Ectodermal cell (in vitro differentiated cells): ENCODE measurements around the gene DEFB114. TPM values are rescaled to one million over a fixed set of nuclear protein-coding genes. Genes with fewer than 3 reads are reported as not detected.

ENCODE experiments used
- H3K27ac ChIP-seq: 2 replicates; pipeline ENCODE4 v1.7.0; 2013; ENCODE audit warnings: mild to moderate bottlenecking, low read depth, low read length; ENCODE audit not compliant: insufficient read depth, poor library complexity, severe bottlenecking
- H3K27me3 ChIP-seq: 2 replicates; pipeline ENCODE4 v1.7.0; 2013; ENCODE audit warnings: mild to moderate bottlenecking, low read length; ENCODE audit not compliant: insufficient read depth, control insufficient read depth, poor library complexity, severe bottlenecking
- H3K36me3 ChIP-seq: one replicate; pipeline ENCODE4 v1.7.0; 2013; ENCODE audit warnings: low read length; ENCODE audit not compliant: control insufficient read depth, insufficient read depth
- H3K4me1 ChIP-seq: one replicate; pipeline ENCODE4 v1.7.0; 2013; ENCODE audit warnings: low read length; ENCODE audit not compliant: control insufficient read depth, insufficient read depth
- H3K4me3 ChIP-seq: 2 replicates; pipeline ENCODE4 v1.7.0; 2013; ENCODE audit warnings: low read depth, low read length, control low read depth; ENCODE audit not compliant: insufficient read depth
- H3K9me3 ChIP-seq: 2 replicates; pipeline ENCODE4 v1.7.0; 2013; ENCODE audit warnings: mild to moderate bottlenecking, low read length, moderate library complexity; ENCODE audit not compliant: control insufficient read depth
- WGBS, 2 experiments: methylation state at CpG; one replicate each; pipeline ENCODE4 v1.1.7; 2013; ENCODE audit warnings: missing lambda C conversion rate in 2 of 2; 5-methylcytosine and 5-hydroxymethylcytosine counted together
- polyA plus RNA-seq, 4 experiments: library from polyadenylated mRNA; stranded (reverse); fragments of 50-300 nt; gene quantifications; one replicate each; pipeline ENCODE4 v1.2.3, GENCODE V29; 2013

DEFB114 gene, protein sequence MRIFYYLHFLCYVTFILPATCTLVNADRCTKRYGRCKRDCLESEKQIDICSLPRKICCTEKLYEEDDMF
- not detected for polyA plus RNA-seq (2013, experiment 1 of 4)
- polyA plus RNA-seq (2013, experiment 2 of 4), result not detected
- not detected for polyA plus RNA-seq (2013, experiment 3 of 4)
- not detected for polyA plus RNA-seq (2013, experiment 4 of 4)

DNA sequence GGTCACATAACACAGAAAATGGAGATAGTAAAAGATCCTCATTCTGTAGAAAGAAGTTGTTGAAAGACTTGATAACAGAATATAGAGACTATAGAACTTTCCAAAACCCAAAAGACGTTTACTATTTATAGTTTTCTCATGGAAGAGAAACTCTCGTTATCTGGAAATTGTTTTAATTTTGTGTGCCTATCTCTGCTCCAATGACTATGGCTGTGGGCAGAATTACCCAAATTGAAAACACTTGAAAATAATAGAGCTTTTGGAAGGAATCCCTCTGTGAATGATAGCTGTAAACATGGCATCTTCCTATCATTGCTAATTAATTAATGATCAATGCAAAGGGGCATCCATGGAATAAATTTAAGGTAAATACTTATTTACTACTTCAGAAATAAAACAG is at the start of gene DEFB114:
Gene DEFB114, minus strand, starts transcription at position 101 of the 400 bp plus-strand sequence. Its CDS starts 59 bp downstream, at position 42.
- Histone ChIP-seq H3K27me3 (no peaks in the 10 kb centered on the region), H3K4me3 (no peak within 1 kb of the TSS), H3K4me1 (no peaks in the 10 kb centered on the region), H3K27ac (no peak within 1 kb of the TSS), H3K9me3 (no peaks in the 10 kb centered on the region), H3K36me3 (no peaks in the 10 kb centered on the region)
- WGBS, 2 experiments, result 82 to 100% methylated on average over 1 to 2 of the region's 2 CpGs

DNA sequence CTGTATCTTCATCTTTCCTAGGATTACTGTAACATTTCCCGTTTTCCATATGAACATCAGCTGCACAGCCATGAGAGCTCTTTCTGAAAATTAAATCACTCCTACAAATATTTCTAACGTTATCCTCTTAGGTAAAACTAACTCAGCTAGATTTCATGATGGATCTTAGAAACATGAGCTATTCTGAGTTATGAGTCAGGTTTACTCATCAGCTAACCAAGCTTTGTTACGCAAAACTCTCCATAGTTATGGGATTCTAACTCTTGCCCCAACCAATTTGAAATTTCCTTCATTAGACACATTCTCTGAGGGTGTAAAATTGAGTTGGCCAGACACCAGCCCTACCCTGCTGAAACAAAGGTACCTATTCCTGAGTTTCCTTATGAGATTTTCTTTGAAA is 43.9 kb upstream of the DEFB114 start:
- H3K4me1 ChIP-seq, result no peaks in the 10 kb centered on the region
- no peaks in the 10 kb centered on the region for H3K36me3 ChIP-seq
- no peaks in the 10 kb centered on the region for H3K27me3 ChIP-seq
- H3K4me3 ChIP-seq, result no peak overlapping the region
- WGBS, 2 experiments, result 85 to 91% methylated on average over 3 of the region's 3 CpGs
- H3K27ac ChIP-seq, result no peak overlapping the region
- H3K9me3 ChIP-seq, result no peaks in the 10 kb centered on the region

DNA sequence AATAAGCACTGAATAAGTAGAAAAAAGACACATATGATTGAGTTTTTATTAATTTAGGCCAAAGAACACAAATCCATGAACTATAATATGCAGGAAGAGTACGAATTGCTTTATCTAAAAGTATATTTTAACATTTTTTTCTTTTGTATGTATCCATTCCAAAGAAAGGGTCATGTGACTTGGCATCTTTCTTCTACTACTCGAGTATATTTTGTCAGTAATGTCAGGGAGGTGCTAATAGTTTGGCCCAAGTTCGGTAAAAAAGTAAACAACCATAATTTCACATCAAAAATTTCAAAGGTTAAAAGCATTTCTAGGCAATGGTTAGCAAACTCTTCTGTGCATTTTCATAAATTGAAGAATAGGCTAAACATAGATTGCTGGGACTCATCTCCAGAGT is 39.2 kb upstream of the DEFB114 start:
- Histone ChIP-seq H3K27ac (no peak overlapping the region), H3K4me3 (no peak overlapping the region), H3K4me1 (no peaks in the 10 kb centered on the region), H3K9me3 (no peaks in the 10 kb centered on the region), H3K27me3 (no peaks in the 10 kb centered on the region), H3K36me3 (no peaks in the 10 kb centered on the region)
- WGBS, 2 experiments, result 100% methylated on average over 2 of the region's 3 CpGs; no CpG with 5 or more reads in 1 of the 2 experiments

DNA sequence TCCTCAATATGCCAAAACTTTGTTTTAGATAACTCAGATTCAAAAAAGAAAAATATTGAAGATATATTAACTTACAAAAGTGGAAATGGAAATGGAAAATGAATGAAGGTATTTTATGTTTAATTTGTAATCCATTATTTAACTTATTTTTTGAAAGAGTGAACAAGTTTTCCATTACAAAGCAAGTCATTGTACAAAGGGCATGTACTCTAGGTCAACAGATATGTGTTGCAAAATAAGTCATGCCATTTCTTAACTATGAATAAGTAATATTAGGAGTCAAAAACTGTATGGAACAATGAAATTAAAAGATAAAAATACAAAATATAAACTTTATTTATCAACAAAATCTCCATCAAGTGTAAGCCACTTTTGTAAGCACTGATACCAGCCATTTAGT is 31.3 kb upstream of the DEFB114 start:
- Histone ChIP-seq H3K4me3 (no peak overlapping the region), H3K4me1 (no peaks in the 10 kb centered on the region), H3K27ac (no peak overlapping the region), H3K27me3 (no peaks in the 10 kb centered on the region), H3K36me3 (no peaks in the 10 kb centered on the region), H3K9me3 (no peaks in the 10 kb centered on the region)

DNA sequence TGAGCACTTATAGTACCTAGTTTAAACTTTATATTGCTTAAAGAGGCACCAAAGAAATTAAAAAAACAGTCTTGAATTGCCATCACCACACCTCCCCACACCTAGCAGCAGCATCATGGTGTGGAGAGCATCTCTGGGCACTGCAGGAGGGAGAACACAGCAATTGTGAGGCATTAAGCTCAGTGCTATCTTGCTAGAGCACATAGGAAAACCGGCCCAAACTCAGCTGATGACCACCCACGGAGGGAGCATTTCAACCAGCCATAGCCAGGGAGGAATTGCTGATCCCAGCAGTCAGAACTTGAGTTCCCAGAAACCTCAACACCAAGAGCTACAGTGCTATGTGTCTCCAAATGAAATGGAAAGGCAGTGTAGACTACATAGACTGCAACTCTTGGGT is 24.9 kb upstream of the DEFB114 start:
- Histone ChIP-seq H3K27me3 (no peaks in the 10 kb centered on the region), H3K4me1 (no peaks in the 10 kb centered on the region)
- WGBS, 2 experiments, result 80 to 85% methylated on average over 2 of the region's 2 CpGs

DNA sequence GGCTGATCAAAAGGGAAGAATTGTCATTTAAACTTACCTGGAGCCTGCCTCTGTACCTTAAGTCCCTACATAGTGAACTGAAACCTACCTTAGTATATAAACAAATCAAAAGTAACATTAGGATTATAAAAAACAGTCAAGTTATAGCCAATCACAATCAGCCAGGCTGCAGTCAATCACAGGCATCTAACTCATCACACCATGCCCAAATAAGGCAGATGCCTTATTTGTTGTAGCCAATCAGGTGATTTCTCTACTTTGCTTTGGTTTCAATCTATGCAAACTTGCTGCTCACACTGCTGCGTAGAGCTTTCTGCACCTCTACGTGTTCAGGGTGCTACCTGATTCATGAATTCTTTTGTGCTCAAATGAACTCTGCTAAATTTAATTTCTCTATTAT is 23.8 kb upstream of the DEFB114 start:
- Histone ChIP-seq H3K27ac (no peak overlapping the region), H3K4me1 (no peaks in the 10 kb centered on the region), H3K36me3 (no peaks in the 10 kb centered on the region), H3K4me3 (no peak overlapping the region), H3K27me3 (no peaks in the 10 kb centered on the region), H3K9me3 (no peaks in the 10 kb centered on the region)
- 93% methylated on average over 2 of the region's 2 CpGs for WGBS, 2 experiments

More for the DNA sequence above, 24.9 kb upstream of the DEFB114 start:
- Histone ChIP-seq H3K9me3 (no peaks in the 10 kb centered on the region), H3K4me3 (no peak overlapping the region), H3K27ac (no peak overlapping the region), H3K36me3 (no peaks in the 10 kb centered on the region)

DNA sequence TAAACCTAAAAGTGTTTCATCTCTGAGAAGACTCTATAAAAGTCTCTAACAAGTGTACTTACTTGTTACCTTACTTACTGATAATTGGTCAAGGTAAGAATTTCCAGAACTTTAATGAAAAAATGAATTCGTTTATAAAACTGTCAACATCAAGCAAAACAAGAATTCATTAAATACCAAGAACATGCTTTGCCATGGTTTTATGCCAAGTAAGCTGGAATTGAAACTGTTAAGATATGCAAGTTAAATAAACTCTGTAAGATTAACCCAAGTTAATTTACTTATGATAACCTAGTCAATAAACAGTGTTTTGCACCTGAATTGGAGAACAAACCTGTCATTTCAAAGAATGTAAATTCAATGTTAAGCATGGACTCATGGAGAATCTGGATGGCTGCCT is 22.6 kb upstream of the DEFB114 start:
- no peaks in the 10 kb centered on the region for H3K27me3 ChIP-seq
- WGBS, 2 experiments, result 100% methylated on average over 1 of the region's 1 CpG; no CpG with 5 or more reads in 1 of the 2 experiments
- no peaks in the 10 kb centered on the region for H3K4me1 ChIP-seq
- H3K27ac ChIP-seq, result no peak overlapping the region
- H3K4me3 ChIP-seq, result no peak overlapping the region
- H3K9me3 ChIP-seq, result no peaks in the 10 kb centered on the region
- no peaks in the 10 kb centered on the region for H3K36me3 ChIP-seq

DNA sequence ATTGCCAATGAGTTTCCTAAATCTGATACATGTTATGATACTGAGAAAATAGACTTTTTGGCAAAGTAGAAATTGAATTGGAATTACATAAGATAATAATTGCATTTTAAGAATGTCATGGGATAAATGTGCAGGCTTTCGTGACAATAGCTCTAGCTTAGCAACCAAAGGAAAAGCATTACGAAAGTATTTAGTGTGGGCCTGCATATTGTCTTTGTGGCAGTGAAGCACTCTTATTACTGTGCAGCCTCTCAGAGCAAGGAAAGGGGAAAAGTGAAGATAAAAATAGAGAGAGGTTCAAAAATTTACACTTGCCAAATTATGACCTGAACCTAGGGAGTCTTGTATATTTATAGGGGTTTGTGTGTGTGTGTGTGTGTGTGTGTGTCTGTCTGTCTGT is 18.1 kb upstream of the DEFB114 start:
- no peaks in the 10 kb centered on the region for H3K4me1 ChIP-seq
- 91 to 95% methylated on average over 2 of the region's 2 CpGs for WGBS, 2 experiments
- no peaks in the 10 kb centered on the region for H3K9me3 ChIP-seq
- no peaks in the 10 kb centered on the region for H3K27me3 ChIP-seq
- no peak overlapping the region for H3K27ac ChIP-seq
- no peak overlapping the region for H3K4me3 ChIP-seq
- H3K36me3 ChIP-seq, result no peaks in the 10 kb centered on the region

DNA sequence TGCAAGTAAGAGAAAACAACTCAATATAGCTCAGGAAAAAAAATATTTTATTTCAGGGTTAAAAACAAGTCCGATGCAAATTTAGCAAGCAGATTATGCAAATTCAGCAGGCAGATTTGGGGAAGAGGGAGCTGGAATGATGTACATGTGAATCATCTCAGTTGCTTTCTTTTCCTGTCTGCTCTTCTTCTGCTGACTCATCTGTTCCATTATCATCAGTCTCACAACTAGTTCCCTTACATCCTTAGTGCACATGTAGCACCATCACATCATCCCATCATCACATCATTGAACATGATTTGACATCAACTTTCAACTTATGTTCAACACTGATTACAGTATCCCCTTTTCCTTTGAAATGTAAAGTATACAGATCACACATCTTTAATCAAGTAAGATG is 16.9 kb upstream of the DEFB114 start:
- H3K4me3 ChIP-seq, result no peak overlapping the region
- 81 to 85% methylated on average over 1 of the region's 1 CpG for WGBS, 2 experiments

DNA sequence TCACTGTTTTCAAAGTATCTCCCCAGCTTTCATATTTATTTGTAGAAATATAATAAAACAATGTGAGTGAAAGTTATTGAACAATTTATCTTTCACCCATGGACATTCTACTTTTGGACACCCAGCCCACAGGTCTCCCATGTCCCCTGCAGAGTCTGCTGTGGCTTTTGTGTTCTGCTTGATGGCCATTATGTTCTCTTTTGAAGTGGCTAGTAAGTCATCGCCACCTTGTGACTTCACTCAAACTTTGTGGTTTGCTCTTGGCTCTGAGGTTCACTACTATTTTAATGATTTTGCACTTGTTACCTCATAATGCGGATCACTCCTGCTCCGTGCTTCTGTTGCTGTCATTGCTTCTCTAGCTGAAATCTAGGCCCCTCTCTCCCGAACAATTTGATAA is 15.6 kb upstream of the DEFB114 start:
- Histone ChIP-seq H3K9me3 (no peaks in the 10 kb centered on the region), H3K27ac (no peak overlapping the region), H3K4me3 (no peak overlapping the region), H3K27me3 (no peaks in the 10 kb centered on the region), H3K36me3 (no peaks in the 10 kb centered on the region), H3K4me1 (no peaks in the 10 kb centered on the region)
- WGBS, 2 experiments, result 93 to 95% methylated on average over 4 of the region's 4 CpGs

More for the DNA sequence above, 16.9 kb upstream of the DEFB114 start:
- Histone ChIP-seq H3K27me3 (no peaks in the 10 kb centered on the region), H3K27ac (no peak overlapping the region), H3K9me3 (no peaks in the 10 kb centered on the region), H3K4me1 (no peaks in the 10 kb centered on the region), H3K36me3 (no peaks in the 10 kb centered on the region)
